Liver (tissue), 9 donors: ENCODE results near the gene KANSL1L. TPM values are rescaled to one million over a fixed set of nuclear protein-coding genes. Genes with fewer than 3 reads are reported as not detected.

Experiments
- DNase-seq: peaks from one replicate; pipeline ENCODE4 v3.0.0-alpha.2; 2017; ENCODE audit warnings: low spot score
- H3K27ac ChIP-seq, 2 donors: one replicate each; pipeline ENCODE4 v1.7.0; 2013; ENCODE audit warnings: inconsistent platforms in 2 of 2, low read length in 2 of 2, control low read depth in 1 of 2, low read depth in 1 of 2, mild to moderate bottlenecking in 1 of 2
- H3K27me3 ChIP-seq, 4 donors: one replicate each; pipeline versions ENCODE4 v1.6.1 to v1.7.0; 2013; ENCODE audit warnings: low read length in 3 of 4, inconsistent platforms in 1 of 4, mild to moderate bottlenecking in 1 of 4, moderate library complexity in 1 of 4; ENCODE audit not compliant: control insufficient read depth in 4 of 4, insufficient read depth in 4 of 4
- H3K36me3 ChIP-seq, 4 donors: one replicate each; pipeline versions ENCODE4 v1.6.1 to v1.7.0; 2013; ENCODE audit warnings: low read length in 3 of 4, mild to moderate bottlenecking in 3 of 4, low read depth in 1 of 4, moderate library complexity in 1 of 4; ENCODE audit not compliant: control insufficient read depth in 4 of 4, insufficient read depth in 3 of 4
- H3K4me1 ChIP-seq, 4 donors: one replicate each; pipeline versions ENCODE4 v1.6.1 to v1.7.0; 2013; ENCODE audit warnings: low read length in 3 of 4, mild to moderate bottlenecking in 3 of 4, moderate library complexity in 1 of 4; ENCODE audit not compliant: control insufficient read depth in 4 of 4, insufficient read depth in 4 of 4
- H3K4me3 ChIP-seq, 3 donors: one replicate each; pipeline versions ENCODE4 v1.6.1 to v1.7.0; 2013; ENCODE audit warnings: low read length in 3 of 3, control low read depth in 1 of 3, low read depth in 1 of 3, mild to moderate bottlenecking in 1 of 3
- H3K9ac ChIP-seq, 2 donors: one replicate each; pipeline ENCODE4 v1.7.0; 2013; ENCODE audit warnings: low read length in 2 of 2, mild to moderate bottlenecking in 2 of 2, moderate library complexity in 2 of 2, control low read depth in 1 of 2, low read depth in 1 of 2
- H3K9me3 ChIP-seq, 4 donors: one replicate each; pipeline versions ENCODE4 v1.6.1 to v1.7.0; 2013; ENCODE audit warnings: low read length in 3 of 4; ENCODE audit not compliant: control insufficient read depth in 4 of 4
- EGR1 ChIP-seq, 2 donors: IDR thresholded peaks; 2 replicates each; pipeline ENCODE4 v1.6.1; 2016 to 2018; ENCODE audit warnings: antibody characterized with exemption in 2 of 2, low read depth in 2 of 2
- FOXA1 ChIP-seq: IDR thresholded peaks from 2 replicates; pipeline ENCODE4 v1.6.1; 2016; ENCODE audit warnings: antibody characterized with exemption
- FOXA2 ChIP-seq: IDR thresholded peaks from 2 replicates; pipeline ENCODE4 v1.6.1; 2016; ENCODE audit warnings: antibody characterized with exemption
- GABPA ChIP-seq, 2 donors: IDR thresholded peaks in 1 of 2; conservative IDR thresholded peaks in 1 of 2; 2 replicates each; pipeline ENCODE4 v1.6.1; 2016; ENCODE audit warnings: antibody characterized with exemption in 2 of 2, mild to moderate bottlenecking in 1 of 2, moderate library complexity in 1 of 2
- HNF4A ChIP-seq, 2 donors: conservative IDR thresholded peaks; 2 replicates each; pipeline ENCODE4 v1.6.1; 2016; ENCODE audit warnings: antibody characterized with exemption in 2 of 2, mild to moderate bottlenecking in 2 of 2
- HNF4G ChIP-seq: IDR thresholded peaks from 2 replicates; pipeline ENCODE4 v1.6.1; 2016; ENCODE audit warnings: antibody characterized with exemption
- JUND ChIP-seq, 2 donors: IDR thresholded peaks; 2 replicates each; pipeline ENCODE4 v1.6.1; 2016; ENCODE audit warnings: antibody characterized with exemption in 2 of 2
- MAX ChIP-seq: IDR thresholded peaks from 2 replicates; pipeline ENCODE4 v1.6.1; 2016; ENCODE audit warnings: antibody characterized with exemption
- NR2F2 ChIP-seq: IDR thresholded peaks from 2 replicates; pipeline ENCODE4 v1.6.1; 2016; ENCODE audit warnings: antibody characterized with exemption
- RAD21 ChIP-seq, 2 donors: IDR thresholded peaks; 2 replicates each; pipeline ENCODE4 v1.6.1; 2016; ENCODE audit warnings: antibody characterized with exemption in 2 of 2, mild to moderate bottlenecking in 2 of 2
- RXRA ChIP-seq, 2 donors: IDR thresholded peaks; 2 replicates each; pipeline ENCODE4 v1.6.1; 2017 to 2018; ENCODE audit warnings: antibody characterized with exemption in 2 of 2, mild to moderate bottlenecking in 1 of 2
- SP1 ChIP-seq: IDR thresholded peaks from 2 replicates; pipeline ENCODE4 v1.6.1; 2018; ENCODE audit warnings: antibody characterized with exemption, mild to moderate bottlenecking
- TAF1 ChIP-seq: conservative IDR thresholded peaks from 2 replicates; pipeline ENCODE4 v1.6.1; 2016; ENCODE audit warnings: antibody characterized with exemption, mild to moderate bottlenecking
- YY1 ChIP-seq: IDR thresholded peaks from 2 replicates; pipeline ENCODE4 v1.6.1; 2016; ENCODE audit warnings: antibody characterized with exemption, mild to moderate bottlenecking
- WGBS: extraction: QIAGEN DNeasy Blood & Tissue Kit; methylation state at CpG from one replicate; pipeline ENCODE4 v1.1.7; 2013; 5-methylcytosine and 5-hydroxymethylcytosine counted together
- polyA plus RNA-seq, 2 donors: library from polyadenylated mRNA; stranded (reverse) in 1 of 2; unstranded in 1 of 2; fragments of 200-250 nt in 1 of 2; fragments of >200 nt in 1 of 2; fragmentation: Nextera tagmentation in 1 of 2; extraction: Ambion mirVana in 1 of 2; gene quantifications; one replicate each; pipeline versions ENCODE4 v1.2.1 to v1.2.3, GENCODE V29; 2013 to 2015
- total RNA-seq, 2 donors: library from RNA; depleted of rRNA; stranded (reverse); fragments of >200 nt; gene quantifications; one replicate each; pipeline ENCODE4 v1.2.3, GENCODE V29; 2014
- TF ChIP-seq, protein P1 (sequence below): IDR thresholded peaks from 2 replicates; pipeline ENCODE4 v1.6.1; 2016; ENCODE audit warnings: antibody characterized with exemption
- TF ChIP-seq, protein P2 (sequence below): fragments of 150-350 bp; IDR thresholded peaks from 2 replicates; pipeline ENCODE4 v1.5.1; 2017; ENCODE audit warnings: improper control_type of control experiment, low read depth, low read length; ENCODE audit not compliant: missing input control
- TF ChIP-seq, protein P3 (sequence below): IDR thresholded peaks from 2 replicates; pipeline ENCODE4 v1.6.1; 2016; ENCODE audit warnings: antibody characterized with exemption
- TF ChIP-seq, protein P4 (sequence below): IDR thresholded peaks from 2 replicates; pipeline ENCODE4 v1.6.1; 2016; ENCODE audit warnings: antibody characterized with exemption, mild to moderate bottlenecking
- donor health status: healthy.
- donor health status: healthy.
- donor health status: healthy.
- donor health status: healthy.
- donor health status: healthy.

KANSL1L gene
- total and polyA plus RNA-seq, 4 donors = 2.1 to 31.6 (median 11.4) TPM

- H3K4me3 ChIP-seq = no peak overlapping the region
- no peak for DNase-seq
- no peak overlapping the region for H3K9ac ChIP-seq
- H3K27ac ChIP-seq = no peak overlapping the region
- H3K9me3 ChIP-seq = no peaks in the 10 kb centered on the region
- no peaks in the 10 kb centered on the region for H3K27me3 ChIP-seq
- WGBS = 91% methylated on average over 2 of the region's 2 CpGs
- H3K4me1 ChIP-seq = peaks cover 2 to 11% (median 6%) of the 10 kb centered on the region in 4 donors
- TF ChIP-seq NR2F2 (no peak), RXRA (IDR thresholded peaks at IDR 0.05) (no peak), TAF1 (no peak), EGR1 (IDR thresholded peaks at IDR 0.05; ENCODE audit: low read depth in 2 of 2) (no peak)
- TF ChIP-seq, protein P1, sequence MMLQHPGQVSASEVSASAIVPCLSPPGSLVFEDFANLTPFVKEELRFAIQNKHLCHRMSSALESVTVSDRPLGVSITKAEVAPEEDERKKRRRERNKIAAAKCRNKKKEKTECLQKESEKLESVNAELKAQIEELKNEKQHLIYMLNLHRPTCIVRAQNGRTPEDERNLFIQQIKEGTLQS = no peak
- TF ChIP-seq, protein P2, sequence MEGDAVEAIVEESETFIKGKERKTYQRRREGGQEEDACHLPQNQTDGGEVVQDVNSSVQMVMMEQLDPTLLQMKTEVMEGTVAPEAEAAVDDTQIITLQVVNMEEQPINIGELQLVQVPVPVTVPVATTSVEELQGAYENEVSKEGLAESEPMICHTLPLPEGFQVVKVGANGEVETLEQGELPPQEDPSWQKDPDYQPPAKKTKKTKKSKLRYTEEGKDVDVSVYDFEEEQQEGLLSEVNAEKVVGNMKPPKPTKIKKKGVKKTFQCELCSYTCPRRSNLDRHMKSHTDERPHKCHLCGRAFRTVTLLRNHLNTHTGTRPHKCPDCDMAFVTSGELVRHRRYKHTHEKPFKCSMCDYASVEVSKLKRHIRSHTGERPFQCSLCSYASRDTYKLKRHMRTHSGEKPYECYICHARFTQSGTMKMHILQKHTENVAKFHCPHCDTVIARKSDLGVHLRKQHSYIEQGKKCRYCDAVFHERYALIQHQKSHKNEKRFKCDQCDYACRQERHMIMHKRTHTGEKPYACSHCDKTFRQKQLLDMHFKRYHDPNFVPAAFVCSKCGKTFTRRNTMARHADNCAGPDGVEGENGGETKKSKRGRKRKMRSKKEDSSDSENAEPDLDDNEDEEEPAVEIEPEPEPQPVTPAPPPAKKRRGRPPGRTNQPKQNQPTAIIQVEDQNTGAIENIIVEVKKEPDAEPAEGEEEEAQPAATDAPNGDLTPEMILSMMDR = no peak
- H3K36me3 ChIP-seq = peaks cover 0 to 12% (median 9%) of the 10 kb centered on the region in 4 donors
Measured at GRCh38 chr2:210158236-210158635, 13.0 kb downstream of the KANSL1L start.

- Histone ChIP-seq H3K4me3 (no peak overlapping the region), H3K27ac (no peak overlapping the region), H3K9ac (no peak overlapping the region), H3K4me1 (peaks cover 0 to 4% (median 3%) of the 10 kb centered on the region in 4 donors), H3K9me3 (no peaks in the 10 kb centered on the region), H3K27me3 (no peaks in the 10 kb centered on the region), H3K36me3 (peaks cover 0 to 14% (median 10%) of the 10 kb centered on the region in 4 donors)
- TF ChIP-seq JUND (IDR thresholded peaks at IDR 0.05) (no peak), RAD21 (IDR thresholded peaks at IDR 0.05) (no peak), HNF4G (no peak), EGR1 (IDR thresholded peaks at IDR 0.05; ENCODE audit: low read depth in 2 of 2) (no peak), GABPA (IDR thresholded peaks at IDR 0.05 in 1 of 2, conservative IDR thresholded peaks at IDR 0.05 in 1 of 2) (no peak), MAX (no peak), TAF1 (no peak), FOXA1 (no peak), SP1 (no peak), RXRA (IDR thresholded peaks at IDR 0.05) (no peak), YY1 (no peak), HNF4A (conservative IDR thresholded peaks at IDR 0.05) (no peak), FOXA2 (no peak), NR2F2 (no peak)
- TF ChIP-seq, protein P2 = no peak
- TF ChIP-seq, protein P3, sequence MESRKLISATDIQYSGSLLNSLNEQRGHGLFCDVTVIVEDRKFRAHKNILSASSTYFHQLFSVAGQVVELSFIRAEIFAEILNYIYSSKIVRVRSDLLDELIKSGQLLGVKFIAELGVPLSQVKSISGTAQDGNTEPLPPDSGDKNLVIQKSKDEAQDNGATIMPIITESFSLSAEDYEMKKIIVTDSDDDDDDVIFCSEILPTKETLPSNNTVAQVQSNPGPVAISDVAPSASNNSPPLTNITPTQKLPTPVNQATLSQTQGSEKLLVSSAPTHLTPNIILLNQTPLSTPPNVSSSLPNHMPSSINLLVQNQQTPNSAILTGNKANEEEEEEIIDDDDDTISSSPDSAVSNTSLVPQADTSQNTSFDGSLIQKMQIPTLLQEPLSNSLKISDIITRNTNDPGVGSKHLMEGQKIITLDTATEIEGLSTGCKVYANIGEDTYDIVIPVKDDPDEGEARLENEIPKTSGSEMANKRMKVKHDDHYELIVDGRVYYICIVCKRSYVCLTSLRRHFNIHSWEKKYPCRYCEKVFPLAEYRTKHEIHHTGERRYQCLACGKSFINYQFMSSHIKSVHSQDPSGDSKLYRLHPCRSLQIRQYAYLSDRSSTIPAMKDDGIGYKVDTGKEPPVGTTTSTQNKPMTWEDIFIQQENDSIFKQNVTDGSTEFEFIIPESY = no peak
- TF ChIP-seq, protein P1 = no peak
- TF ChIP-seq, protein P4, sequence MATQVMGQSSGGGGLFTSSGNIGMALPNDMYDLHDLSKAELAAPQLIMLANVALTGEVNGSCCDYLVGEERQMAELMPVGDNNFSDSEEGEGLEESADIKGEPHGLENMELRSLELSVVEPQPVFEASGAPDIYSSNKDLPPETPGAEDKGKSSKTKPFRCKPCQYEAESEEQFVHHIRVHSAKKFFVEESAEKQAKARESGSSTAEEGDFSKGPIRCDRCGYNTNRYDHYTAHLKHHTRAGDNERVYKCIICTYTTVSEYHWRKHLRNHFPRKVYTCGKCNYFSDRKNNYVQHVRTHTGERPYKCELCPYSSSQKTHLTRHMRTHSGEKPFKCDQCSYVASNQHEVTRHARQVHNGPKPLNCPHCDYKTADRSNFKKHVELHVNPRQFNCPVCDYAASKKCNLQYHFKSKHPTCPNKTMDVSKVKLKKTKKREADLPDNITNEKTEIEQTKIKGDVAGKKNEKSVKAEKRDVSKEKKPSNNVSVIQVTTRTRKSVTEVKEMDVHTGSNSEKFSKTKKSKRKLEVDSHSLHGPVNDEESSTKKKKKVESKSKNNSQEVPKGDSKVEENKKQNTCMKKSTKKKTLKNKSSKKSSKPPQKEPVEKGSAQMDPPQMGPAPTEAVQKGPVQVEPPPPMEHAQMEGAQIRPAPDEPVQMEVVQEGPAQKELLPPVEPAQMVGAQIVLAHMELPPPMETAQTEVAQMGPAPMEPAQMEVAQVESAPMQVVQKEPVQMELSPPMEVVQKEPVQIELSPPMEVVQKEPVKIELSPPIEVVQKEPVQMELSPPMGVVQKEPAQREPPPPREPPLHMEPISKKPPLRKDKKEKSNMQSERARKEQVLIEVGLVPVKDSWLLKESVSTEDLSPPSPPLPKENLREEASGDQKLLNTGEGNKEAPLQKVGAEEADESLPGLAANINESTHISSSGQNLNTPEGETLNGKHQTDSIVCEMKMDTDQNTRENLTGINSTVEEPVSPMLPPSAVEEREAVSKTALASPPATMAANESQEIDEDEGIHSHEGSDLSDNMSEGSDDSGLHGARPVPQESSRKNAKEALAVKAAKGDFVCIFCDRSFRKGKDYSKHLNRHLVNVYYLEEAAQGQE = no peak
- no peak for DNase-seq
- 78% methylated on average over 3 of the region's 3 CpGs for WGBS
Measured at GRCh38 chr2:210157526-210157925, 13.7 kb downstream of the KANSL1L start.
